Kidney (tissue), 14 donors: ENCODE data around the gene ME3. TPM values are rescaled to one million over a fixed set of nuclear protein-coding genes. Genes with fewer than 3 reads are reported as not detected.
"Not testable (repeated sequence)": the region's sequence is repeated elsewhere in the genome, so short reads cannot be mapped to it uniquely, and the experiment has no call there.

ENCODE experiments used
- DNase-seq, 5 donors: peaks; one replicate each; pipeline ENCODE4 v3.0.0-alpha.2; 2013 to 2020
- FAIRE-seq: peaks from 2 replicates; lab custom pipeline; 2012; peaks lifted over from hg19 to GRCh38; lab: Jason Lieb, UNC
- H3K27ac ChIP-seq, 2 donors: one replicate each; pipeline ENCODE4 v1.7.0; 2013; ENCODE audit warnings: low read depth in 2 of 2, low read length in 2 of 2, inconsistent platforms in 1 of 2
- H3K27me3 ChIP-seq: one replicate; pipeline ENCODE4 v1.7.1; 2013; ENCODE audit warnings: low read length, inconsistent platforms; ENCODE audit not compliant: control insufficient read depth, insufficient read depth
- H3K36me3 ChIP-seq, 3 donors: one replicate each; pipeline versions ENCODE4 v1.7.0 to v1.7.1; 2013; ENCODE audit warnings: low read length in 3 of 3, control low read depth in 1 of 3, inconsistent platforms in 1 of 3; ENCODE audit not compliant: insufficient read depth in 3 of 3, control insufficient read depth in 2 of 3
- H3K4me1 ChIP-seq, 3 donors: one replicate each; pipeline versions ENCODE4 v1.7.0 to v1.7.1; 2013; ENCODE audit warnings: low read length in 3 of 3, inconsistent platforms in 1 of 3, low read depth in 1 of 3; ENCODE audit not compliant: control insufficient read depth in 2 of 3, insufficient read depth in 2 of 3
- H3K4me3 ChIP-seq, 3 donors: one replicate each; pipeline versions ENCODE4 v1.7.0 to v1.8.1; 2013; ENCODE audit warnings: low read length in 3 of 3, control low read depth in 1 of 3, inconsistent platforms in 1 of 3
- H3K9ac ChIP-seq, 3 donors: one replicate each; pipeline versions ENCODE4 v1.7.0 to v1.7.1; 2013; ENCODE audit warnings: low read length in 3 of 3, control low read depth in 1 of 3, inconsistent platforms in 1 of 3
- H3K9me3 ChIP-seq, 3 donors: one replicate each; pipeline versions ENCODE4 v1.7.0 to v1.7.1; 2013; ENCODE audit warnings: low read length in 3 of 3, control low read depth in 1 of 3, inconsistent platforms in 1 of 3; ENCODE audit not compliant: control insufficient read depth in 2 of 3, insufficient read depth in 1 of 3
- CTCF ChIP-seq: IDR thresholded peaks from 3 replicates; pipeline ENCODE4 v1.5.1; 2012; ENCODE audit warnings: mild to moderate bottlenecking, moderate library complexity, borderline replicate concordance; ENCODE audit not compliant: insufficient read depth; ENCODE audit errors: extremely low read depth
- intact Hi-C: fragments of 100-400 bp; cut with DNase I; formaldehyde crosslinking; loops from one replicate; pipeline ENCODE4 v1.11.1; 2022
- polyA plus RNA-seq: library from polyadenylated mRNA; stranded (reverse); fragments of 350-450 nt; fragmentation: Illumina TruSeq; extraction: RNeasy Lipid Tissue Mini Kit (QIAGEN cat#74804); gene quantifications from one replicate; pipeline ENCODE4 v1.2.3, GENCODE V29; 2014; ENCODE audit warnings: low read depth, low replicate concordance; ENCODE audit not compliant: insufficient read depth
- total RNA-seq: library from RNA; stranded (reverse); fragmentation: NEBNext Ultra II Directional; extraction: Animal tissue kit (Norgen Biotek cat#: 25700); gene quantifications from one replicate; pipeline ENCODE4 v1.2.1, GENCODE V29; 2021
- donor health status: control.
- donor health status: control.
- donor health status: control.
- donor health status: control.
- donor health status: control.
- donor health status: DM: yes; HTN: yes; CAD: no.
- donor health status: Normal renal cell carcinoma (clear cell type).

Gene ME3
- total and polyA plus RNA-seq, 2 donors from 2014 or later, result 13.2 to 32.2 TPM

- FAIRE-seq (no peak), DNase-seq (no peak)
- no peak for TF ChIP-seq CTCF
- H3K27me3 ChIP-seq, result no peaks in the 10 kb centered on the region
- no peaks in the 10 kb centered on the region for H3K36me3 ChIP-seq
- no peak overlapping the region for H3K27ac ChIP-seq
- no peak overlapping the region for H3K4me3 ChIP-seq
- intact Hi-C loops, result no loop called here
- H3K4me1 ChIP-seq, result no peaks in the 10 kb centered on the region
- no peak overlapping the region for H3K9ac ChIP-seq
- no peaks in the 10 kb centered on the region for H3K9me3 ChIP-seq
Measured at GRCh38 chr11:86535773-86536172, 136.6 kb downstream of the ME3 start.

GRCh38 chr11:86524620-86525352 is 147.6 kb downstream of the ME3 start:
- Histone ChIP-seq H3K9ac (no peak overlapping the region), H3K9me3 (no peaks in the 10 kb centered on the region), H3K27ac (no peak overlapping the region), H3K27me3 (no peaks in the 10 kb centered on the region), H3K4me1 (peaks cover 0 to 4% (median 0%) of the 10 kb centered on the region in 3 donors), H3K36me3 (no peaks in the 10 kb centered on the region), H3K4me3 (no peak overlapping the region)
- FAIRE-seq, result no peak
- intact Hi-C loops, result no loop called here
- TF ChIP-seq CTCF, result no peak
- peak in 1 of 5 donors; percentile 54 for DNase-seq

GRCh38 chr11:86523738-86524619 is 148.4 kb downstream of the ME3 start:
- DNase-seq (no peak), FAIRE-seq (no peak)
- TF ChIP-seq CTCF, result no peak
- H3K9me3 ChIP-seq, result no peaks in the 10 kb centered on the region
- peak overlapping the region in 1 of 2 donors; percentile 2 for H3K27ac ChIP-seq
- peaks cover 5 to 8% (median 6%) of the 10 kb centered on the region in 3 donors for H3K4me1 ChIP-seq
- H3K9ac ChIP-seq, result no peak overlapping the region
- no peak overlapping the region for H3K4me3 ChIP-seq
- H3K27me3 ChIP-seq, result no peaks in the 10 kb centered on the region
- no peaks in the 10 kb centered on the region for H3K36me3 ChIP-seq
- intact Hi-C loops, result no loop called here

- H3K27ac ChIP-seq, H3K4me1 ChIP-seq, H3K27me3 ChIP-seq, H3K9ac ChIP-seq, DNase-seq, intact Hi-C loops, H3K4me3 ChIP-seq, FAIRE-seq, H3K9me3 ChIP-seq, H3K36me3 ChIP-seq: not testable (repeated sequence)
Measured at GRCh38 chr11:86522512-86522911, 149.9 kb downstream of the ME3 start.
